Right lobe of liver (tissue), 4 donors: ENCODE results near the gene TBX2.

Source experiments
- CTCF ChIP-seq, 4 donors: fragments of 200-600 bp in 3 of 4; fragments of 450-650 bp in 1 of 4; IDR thresholded peaks; one replicate each; pipeline versions ENCODE4 v1.5.1 to v1.8.0; 2016 to 2022; ENCODE audit warnings: antibody characterized with exemption in 4 of 4, mild to moderate bottlenecking in 2 of 4
- POLR2A ChIP-seq: fragments of 450-650 bp; IDR thresholded peaks from one replicate; pipeline ENCODE4 v1.6.1; 2017; ENCODE audit warnings: antibody characterized with exemption, mild to moderate bottlenecking
- donor health status: DM: no; HTN: no; CAD: no.
- donor health status: DM: no; HTN: no; CAD: no.
- donor health status: DM: no; HTN: yes; CAD: no.

DNA sequence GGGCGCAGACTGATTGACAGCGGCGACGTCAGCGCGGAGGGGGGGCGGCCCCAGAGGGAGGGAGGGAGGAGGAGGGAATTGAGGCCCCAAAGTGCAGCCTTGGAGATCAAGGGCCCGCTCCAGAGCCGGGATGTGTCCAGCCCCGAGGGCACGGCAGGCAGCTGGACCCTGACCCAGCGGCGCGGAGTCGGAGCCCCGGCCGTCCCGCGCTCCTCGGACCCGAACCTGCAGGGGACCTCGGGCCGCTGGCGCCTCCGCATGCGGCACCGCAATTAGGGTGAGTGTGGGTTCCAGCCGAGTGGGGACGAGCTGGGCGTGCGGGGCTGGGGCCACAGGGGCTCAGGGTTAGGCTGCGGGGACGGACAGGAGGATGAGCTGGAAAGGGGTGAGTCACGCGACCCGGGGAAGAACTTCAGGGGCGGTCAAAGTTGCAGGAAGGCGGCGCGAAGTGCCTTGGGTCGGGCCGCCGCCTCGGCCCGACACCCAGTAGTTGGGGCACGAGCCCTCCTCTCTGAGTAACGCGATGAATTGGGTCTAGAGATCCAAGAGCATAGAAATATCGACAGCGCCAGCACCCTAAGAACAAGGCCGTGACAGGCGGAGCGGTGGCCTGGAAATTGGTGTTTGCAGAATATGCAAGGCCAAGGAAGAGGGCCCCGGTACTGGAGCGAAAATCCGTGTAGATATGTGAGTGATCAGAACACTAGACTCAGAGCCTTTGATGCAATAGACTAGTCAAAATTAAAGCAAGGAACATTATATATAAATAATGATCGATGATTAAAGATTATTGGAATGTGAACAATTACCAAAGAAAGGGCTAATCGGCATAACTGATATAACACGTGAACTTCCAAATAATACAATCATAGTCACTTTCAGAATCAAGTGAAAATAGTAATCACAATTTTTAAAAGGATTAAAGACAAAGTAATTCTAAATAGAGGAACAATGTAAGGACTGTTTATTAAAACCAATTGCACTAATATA lies 53.0 kb downstream of the TBX2 start, which contains the start of gene TBX4:
- TF ChIP-seq CTCF (IDR thresholded peaks at IDR 0.05) (no peak), POLR2A (no peak)
